Measurements from ENCODE around the gene TDRD10.

TDRD10 gene

DNA sequence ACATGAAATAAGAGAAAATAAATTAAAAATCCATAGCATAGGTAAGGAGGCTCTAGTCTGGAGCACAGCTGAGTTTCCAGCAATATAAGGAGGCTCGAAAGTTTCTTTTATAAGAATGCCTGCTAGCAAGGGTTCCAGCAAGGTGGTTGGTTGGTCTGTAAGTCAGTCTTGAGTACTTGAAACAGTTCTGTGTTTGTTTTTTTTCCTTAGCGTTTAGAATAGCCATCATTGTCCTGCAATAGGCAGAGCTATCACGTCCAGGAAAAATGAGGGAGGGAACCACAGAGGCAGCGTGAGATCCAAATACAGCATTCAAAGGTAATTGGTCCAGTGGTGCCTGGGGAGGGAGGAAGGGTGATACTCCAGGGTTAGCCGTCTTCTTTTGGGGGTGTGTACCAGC, 48.1 kb downstream of the TDRD10 start:
- in situ Hi-C loops (cut with MboI; ENCODE audit: low sequenced_read_pairs) = no loop called here

DNA sequence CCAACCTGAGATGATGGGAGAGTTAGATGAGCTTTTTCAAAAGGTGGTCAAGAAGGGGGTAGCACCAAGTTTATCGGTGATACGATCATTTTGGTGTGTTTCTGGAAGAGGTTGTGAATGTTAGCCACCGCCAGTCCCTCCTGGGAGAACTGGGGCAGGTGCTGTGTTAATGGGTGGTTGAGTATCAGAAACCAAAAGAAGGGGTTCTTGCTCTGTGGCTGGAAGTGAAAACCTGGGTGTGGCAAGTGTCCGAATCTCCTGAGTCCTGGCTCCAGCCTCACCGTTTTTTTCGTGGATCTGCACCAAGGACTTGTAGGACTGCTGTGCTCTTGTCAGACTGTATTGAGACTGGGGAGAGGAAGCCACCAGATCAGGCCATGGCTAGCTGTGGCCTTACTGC, 48.6 kb downstream of the TDRD10 start:
- in situ Hi-C loops (cut with MboI; ENCODE audit: low sequenced_read_pairs) = no loop called here

DNA sequence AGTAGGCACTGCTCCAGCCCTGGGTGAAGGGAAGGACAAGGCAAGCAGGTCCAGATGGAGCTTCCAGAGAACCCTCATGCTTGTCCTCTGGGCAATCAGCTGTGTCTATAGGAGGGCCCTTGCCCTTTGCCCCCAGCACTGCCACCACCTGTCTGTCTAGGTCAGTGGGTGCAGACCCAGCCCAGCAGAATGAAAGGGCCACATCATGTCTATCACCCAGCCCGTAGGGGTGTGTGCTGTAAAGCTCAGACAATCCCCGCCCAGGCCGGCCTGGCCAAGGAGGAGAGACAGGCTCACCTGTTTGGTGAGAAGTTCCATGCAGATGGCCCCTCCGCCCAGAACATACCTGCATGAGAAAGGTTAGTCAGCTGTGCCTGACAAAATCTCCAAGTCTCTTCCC, 49.5 kb downstream of the TDRD10 start:
- in situ Hi-C loops (cut with MboI; ENCODE audit: low sequenced_read_pairs) = no loop called here

DNA sequence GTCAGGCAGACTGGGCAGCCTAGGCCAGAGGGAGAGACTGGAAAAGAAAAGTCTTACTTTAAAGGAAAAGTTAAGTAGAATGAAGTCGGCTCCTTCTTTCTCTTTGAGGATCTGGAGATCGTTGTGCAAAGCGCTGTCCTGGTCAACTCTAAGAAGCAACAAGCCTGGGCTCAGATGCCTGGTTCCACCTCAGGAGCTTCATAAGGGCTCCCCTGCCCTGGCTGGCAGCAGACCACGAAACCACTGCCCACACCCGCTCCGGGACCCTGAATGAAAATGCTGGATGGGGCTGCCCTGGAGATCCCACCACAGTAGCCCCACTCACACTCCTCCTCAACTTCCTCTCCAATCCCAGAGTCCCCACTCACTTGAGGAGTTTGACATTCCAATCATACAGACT, 50.0 kb downstream of the TDRD10 start:
- in situ Hi-C loops (cut with MboI; ENCODE audit: low sequenced_read_pairs) = no loop called here

DNA sequence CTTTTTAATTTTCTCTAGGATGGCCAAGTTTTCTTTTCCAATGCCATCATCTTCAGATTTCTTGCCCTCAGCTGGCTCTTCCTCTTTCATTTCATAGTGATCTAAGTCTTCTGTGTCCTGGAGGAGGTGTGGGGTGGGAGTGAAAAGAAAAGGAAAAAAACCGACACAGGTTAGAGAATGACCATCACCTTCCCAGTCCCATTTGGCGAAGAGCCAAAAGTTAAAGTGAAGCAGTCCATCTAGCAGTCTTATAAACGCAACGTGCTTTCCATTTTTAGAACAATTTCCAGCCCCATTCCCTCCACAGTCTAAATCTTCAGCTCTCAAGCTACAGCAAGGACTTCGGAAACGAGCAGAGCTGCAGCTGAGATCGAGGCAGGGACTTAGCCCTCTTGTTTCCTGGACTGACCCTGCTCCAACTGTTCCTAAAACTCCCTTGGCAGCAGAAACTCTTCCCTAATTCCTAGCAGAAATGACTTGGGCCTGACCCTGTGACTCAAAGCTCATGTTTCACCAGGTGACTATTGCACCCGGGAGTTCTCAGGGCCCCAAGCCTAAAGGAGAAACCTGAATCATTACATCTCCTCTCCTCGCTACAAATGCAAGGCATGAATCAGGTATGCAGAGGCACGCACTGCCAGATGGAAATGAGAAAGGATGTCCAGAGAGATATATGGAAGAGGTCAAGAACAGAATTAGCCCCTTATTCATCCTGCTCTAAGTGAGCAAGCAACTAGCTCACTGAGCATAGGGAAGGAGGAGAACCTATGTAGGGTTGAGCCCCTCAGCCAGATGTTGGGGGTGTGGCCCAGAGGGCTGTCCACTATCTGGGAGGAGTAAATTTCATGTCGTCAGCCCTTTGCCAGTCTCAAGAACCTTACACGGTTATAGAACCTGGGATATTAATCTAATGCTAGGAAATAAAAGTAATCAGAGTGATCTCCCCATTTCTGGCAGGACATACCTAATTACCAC, 51.3 kb downstream of the TDRD10 start:
- in situ Hi-C loops (cut with MboI; ENCODE audit: low sequenced_read_pairs) = no loop called here

DNA sequence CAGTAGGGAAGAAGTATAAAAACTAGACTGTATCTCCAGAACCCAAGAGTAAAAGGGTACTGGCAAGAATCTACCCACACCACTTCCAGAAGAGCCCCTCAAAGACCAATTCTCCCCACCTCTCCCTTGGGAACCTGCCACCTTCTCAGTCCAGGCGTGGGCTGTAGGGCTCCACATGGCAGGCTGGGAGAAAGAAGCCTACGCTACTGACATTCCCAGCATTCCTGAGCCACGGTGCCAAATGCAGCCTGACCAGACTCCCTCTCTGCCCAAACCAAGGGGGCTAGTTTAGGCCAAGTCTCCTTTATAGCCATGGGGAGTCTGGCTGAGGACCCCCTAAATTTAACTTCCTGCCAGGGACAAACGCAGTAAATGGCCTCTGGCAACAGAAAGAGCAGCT, 54.4 kb downstream of the TDRD10 start:
- in situ Hi-C loops (cut with MboI; ENCODE audit: low sequenced_read_pairs) = no loop called here

DNA sequence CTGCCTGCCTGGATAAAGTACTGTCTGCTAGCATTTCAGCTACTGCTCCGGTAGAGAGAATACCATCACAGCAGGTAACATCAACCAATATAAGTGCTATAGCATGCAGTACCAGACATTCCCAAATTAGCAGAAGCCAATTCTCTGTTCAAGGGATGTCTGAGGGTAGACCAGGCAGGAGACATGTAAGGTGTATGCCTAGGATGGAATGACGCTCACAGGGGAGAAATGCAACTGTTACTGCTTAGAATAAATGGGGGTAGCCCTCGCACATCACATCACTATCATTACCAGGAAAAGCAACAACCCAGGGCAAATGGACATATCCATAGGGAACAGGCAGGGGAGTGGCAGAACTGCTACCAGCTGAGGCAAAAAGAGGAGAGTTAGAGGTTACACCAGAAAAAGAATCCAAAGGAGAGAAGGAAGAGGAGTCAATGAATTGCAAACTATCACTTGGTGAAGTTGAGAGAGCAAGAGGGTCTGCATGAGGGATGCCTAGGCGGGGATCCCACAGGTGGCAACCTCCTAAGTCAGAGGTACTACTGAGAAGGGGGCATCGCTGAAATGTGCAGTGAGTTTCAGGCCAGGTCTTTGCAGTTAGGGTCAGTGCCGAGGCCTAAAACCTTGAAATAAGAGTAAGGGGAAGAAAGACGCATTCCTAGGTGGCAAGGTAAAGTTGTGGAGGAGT, 55.4 kb downstream of the TDRD10 start:
- in situ Hi-C loops (cut with MboI; ENCODE audit: low sequenced_read_pairs) = no loop called here

DNA sequence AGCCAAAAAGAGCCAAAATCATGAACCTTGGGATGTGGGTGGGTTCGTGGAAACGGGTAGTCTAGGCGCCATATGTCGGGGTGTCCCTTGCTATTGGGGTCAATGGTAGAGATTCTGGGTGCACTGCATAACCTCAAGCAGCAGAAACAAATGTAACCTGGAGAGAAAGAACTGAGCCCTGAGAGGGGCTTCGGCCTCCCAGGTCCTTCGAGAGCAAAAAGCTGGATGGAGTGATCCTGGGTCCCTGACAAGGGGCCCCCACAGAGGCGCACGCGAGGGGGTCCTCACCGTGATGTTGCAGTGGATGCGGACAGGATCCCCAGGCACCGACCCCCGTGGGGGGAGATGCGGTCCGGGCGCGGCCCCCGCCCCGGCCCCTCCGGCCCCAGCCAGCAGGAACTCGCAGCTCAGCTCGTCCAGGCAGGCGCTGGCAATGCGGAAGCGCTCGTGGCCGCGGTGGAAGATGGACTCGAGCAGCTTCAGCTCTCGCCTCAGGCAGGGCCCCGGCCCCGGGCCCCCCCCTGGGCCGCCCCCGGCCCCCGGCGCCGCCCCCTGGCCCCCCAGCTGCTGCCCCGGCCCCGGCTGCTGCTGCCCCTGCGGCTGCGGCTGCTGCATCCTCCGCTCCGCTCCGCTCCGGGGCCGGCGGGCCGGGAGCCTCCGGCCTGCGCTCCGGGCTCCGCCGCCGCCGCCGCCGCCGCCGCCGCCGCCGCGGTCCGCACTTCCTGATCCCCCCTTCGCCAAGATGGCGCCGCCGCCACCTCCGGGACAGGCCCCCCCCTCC, 56.1 kb downstream of the TDRD10 start, which contains the start of gene UBE2Q1:
TSS of gene UBE2Q1 (minus strand) at position 724 of the 781 bp plus-strand sequence. CDS start at position 615, 109 bp downstream.
- in situ Hi-C loops (cut with MboI; ENCODE audit: low sequenced_read_pairs) = no loop called here

DNA sequence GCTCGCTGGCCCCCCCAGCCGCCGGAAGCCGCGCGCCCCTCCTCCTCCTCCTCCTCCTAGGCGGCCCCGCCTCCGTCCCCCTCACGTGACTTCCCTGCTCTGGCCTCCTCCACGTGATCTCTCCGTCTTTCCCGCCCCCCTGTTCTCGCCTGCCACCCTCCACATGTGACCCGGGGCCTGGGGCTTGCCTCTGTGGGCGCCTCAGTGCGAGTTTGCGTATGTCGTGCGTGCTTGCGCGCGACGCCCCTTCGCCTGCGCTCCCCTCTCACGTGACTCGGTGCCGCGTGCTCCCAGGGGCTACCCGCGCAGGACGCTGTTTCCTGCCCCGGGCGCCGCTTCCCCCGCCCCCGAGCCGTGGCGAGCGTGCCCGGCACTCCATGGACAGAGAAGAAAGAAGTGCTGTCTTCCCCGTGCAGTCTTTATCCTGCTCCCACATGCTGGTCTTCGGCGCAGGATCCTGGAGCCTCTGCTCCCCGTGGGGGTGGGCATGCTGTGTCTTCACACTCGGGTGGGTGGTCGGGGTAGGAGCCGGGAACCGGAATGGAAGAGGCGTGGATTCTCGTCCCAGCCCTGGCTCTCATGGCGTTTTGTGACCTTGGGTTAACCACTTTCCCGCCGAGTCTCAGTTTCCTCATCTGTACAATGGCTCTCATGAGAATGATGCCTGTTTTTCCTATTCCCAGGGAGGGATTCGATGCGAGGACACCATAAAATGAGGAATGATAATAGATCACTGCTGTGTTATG, 56.9 kb downstream of the TDRD10 start:
- in situ Hi-C loops (cut with MboI; ENCODE audit: low sequenced_read_pairs) = no loop called here

DNA sequence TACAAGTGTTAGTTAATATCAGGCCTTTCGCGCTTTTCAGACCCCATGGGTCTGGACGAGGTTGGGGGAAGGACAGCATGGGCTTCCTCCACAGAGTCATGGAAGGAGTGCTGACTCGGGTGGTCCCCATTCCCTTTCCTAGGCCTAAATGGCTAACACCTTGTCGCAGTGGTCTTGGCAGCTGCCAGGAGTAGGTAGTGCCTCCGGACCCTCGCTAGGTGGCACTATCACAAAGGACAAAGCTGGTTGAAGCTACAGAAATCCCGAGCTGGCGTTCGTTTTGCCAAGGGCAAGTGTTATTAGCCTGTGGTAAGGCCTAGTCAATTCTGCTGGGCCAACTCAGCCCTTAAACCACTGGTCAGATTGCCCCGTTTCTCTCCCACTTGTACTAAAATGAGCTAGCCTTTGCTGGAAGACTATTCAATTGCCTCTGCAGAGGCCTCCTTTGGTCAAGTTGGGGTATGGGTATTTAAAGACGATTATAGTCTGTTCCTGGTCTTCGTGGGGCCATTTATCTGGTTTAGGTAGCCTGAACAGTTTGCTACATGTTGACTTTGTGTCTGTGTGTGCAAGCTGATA, 57.5 kb downstream of the TDRD10 start:
- in situ Hi-C loops (cut with MboI; ENCODE audit: low sequenced_read_pairs) = no loop called here

DNA sequence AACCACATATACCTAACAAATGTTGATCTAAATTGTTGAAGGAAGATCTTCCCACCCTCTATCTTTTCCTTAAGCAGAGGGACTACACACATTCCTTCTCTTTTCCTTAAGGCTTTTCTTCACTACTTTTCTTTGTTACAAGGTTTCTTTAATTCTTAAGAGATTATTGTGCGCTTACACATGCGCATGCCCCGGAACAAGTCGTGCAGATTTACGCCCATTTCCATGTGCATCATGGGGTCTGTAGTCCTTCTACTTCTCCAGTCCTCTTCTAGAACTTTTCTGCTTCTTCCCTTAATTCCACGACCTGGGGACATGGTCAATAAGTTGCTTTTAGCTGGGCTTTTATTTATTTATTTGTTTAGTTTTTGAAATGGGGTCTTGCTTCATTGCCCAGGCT, 63.9 kb downstream of the TDRD10 start:
- in situ Hi-C loops (cut with MboI; ENCODE audit: low sequenced_read_pairs) = no loop called here

DNA sequence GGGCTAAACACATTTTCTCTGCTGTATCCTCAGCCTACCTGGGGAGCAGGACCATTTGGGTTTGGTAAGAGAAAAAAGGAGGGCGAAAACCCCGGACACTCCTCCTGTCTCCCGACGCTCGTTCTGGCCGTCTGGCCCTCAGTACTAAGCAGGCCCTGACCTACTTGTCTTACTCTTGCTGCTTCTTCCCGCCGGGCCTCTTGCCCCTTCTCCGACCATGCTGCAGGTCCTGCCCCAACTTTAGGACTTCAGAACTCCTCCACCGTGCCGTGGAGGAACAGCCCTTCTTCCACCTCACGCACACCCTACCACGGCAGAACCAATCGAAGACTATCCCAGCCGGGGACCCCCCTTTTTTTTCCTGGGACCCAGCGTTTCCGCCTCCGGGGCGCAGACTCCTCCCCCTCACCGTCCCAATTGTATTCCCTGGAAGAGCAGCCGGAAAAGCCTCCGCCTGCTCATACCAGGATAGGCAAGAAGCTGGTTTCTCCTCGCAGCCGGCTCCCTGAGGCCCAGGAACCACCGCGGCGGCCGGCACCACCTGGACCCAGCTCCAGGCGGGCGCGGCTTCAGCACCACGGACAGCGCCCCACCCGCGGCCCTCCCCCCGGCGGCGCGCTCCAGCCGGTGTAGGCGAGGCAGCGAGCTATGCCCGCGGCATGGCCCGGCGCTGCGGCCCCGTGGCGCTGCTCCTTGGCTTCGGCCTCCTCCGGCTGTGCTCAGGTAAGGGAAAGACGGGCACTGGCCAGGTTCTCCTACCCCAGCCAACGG, 65.6 kb downstream of the TDRD10 start, which contains the start of gene CHRNB2:
TSS of gene CHRNB2 (plus strand) at position 393 of the 771 bp plus-strand sequence. CDS start at position 660, 267 bp downstream.
- in situ Hi-C loops (cut with MboI; ENCODE audit: low sequenced_read_pairs) = no loop called here

DNA sequence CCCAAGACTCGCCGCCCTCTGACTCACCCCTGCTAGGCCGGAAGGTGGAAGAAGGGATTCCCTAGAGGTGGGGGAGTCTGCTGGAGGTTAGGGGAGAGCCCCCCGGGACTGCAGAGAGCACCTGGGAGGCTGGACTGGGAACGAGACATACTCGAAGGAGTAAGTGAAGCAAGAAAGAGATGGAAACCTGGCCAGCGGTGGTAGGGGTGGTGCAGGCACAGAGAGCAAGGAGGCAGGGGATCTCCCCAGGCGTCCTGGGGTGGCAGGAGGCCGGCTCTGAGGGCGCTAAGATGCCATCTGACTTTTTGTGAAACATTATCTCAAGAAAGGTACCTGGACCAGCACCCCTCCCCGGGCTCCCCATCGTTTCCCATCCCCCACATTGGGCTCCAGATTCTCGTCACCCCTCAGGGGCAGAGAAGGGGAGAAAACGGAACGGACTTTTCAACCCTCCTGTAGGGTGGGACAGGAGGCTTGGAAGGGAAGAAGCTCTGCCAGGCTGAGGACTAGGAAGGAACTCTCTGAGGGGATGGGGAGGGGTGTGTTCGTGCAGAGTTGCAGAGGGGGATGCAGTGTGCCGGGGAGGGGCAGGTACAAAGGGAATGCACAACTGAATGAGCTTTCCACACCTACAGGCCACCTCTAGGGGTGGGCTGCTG, 66.3 kb downstream of the TDRD10 start:
- in situ Hi-C loops (cut with MboI; ENCODE audit: low sequenced_read_pairs) = no loop called here

DNA sequence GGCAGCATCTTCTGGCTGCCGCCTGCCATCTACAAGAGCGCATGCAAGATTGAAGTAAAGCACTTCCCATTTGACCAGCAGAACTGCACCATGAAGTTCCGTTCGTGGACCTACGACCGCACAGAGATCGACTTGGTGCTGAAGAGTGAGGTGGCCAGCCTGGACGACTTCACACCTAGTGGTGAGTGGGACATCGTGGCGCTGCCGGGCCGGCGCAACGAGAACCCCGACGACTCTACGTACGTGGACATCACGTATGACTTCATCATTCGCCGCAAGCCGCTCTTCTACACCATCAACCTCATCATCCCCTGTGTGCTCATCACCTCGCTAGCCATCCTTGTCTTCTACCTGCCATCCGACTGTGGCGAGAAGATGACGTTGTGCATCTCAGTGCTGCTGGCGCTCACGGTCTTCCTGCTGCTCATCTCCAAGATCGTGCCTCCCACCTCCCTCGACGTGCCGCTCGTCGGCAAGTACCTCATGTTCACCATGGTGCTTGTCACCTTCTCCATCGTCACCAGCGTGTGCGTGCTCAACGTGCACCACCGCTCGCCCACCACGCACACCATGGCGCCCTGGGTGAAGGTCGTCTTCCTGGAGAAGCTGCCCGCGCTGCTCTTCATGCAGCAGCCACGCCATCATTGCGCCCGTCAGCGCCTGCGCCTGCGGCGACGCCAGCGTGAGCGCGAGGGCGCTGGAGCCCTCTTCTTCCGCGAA, 69.4 kb downstream of the TDRD10 start:
- in situ Hi-C loops (cut with MboI; ENCODE audit: low sequenced_read_pairs) = no loop called here

DNA sequence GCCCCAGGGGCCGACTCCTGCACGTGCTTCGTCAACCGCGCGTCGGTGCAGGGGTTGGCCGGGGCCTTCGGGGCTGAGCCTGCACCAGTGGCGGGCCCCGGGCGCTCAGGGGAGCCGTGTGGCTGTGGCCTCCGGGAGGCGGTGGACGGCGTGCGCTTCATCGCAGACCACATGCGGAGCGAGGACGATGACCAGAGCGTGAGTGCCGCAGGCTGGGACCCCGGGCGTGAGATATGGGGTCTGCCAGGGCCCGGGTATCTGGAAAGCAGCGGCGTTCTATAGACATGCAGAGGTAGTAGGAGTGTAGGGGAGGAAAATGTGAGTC, 69.9 kb downstream of the TDRD10 start:
- in situ Hi-C loops (cut with MboI; ENCODE audit: low sequenced_read_pairs) = no loop called here

DNA sequence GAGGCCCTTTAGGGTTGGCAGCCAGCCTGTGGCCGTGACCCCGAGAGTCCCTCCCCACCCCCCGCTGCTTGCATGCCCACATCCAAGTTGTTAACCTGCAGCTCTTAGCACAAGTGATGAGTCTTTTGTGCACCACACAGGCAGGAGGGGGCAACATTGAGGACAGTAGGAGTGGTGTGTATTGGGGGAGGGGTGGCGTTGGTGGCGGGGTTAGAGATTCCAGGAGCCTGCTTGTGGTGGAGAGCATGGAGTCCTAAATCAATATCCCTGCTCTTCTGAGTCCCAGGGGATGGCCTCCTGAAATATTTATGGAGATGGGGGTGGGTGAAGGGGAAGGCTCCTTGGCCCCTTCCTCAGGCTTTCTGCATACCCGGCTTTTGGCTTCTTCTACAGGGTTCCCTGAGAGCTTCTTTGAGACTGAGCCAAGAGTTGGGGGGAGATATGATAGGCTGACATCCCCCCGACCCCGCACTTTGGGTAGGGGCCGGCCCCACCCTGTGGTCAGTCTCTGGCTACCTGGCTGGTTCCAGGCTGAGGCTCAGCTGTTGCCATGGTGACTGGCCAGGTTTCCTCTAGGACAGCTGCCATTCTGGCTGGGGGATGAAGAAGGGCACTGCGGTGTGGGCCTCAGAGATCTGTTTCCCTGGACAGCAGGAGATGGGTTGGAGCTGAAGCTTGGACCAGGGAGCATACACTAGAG, 70.6 kb downstream of the TDRD10 start:
- in situ Hi-C loops (cut with MboI; ENCODE audit: low sequenced_read_pairs) = no loop called here

DNA sequence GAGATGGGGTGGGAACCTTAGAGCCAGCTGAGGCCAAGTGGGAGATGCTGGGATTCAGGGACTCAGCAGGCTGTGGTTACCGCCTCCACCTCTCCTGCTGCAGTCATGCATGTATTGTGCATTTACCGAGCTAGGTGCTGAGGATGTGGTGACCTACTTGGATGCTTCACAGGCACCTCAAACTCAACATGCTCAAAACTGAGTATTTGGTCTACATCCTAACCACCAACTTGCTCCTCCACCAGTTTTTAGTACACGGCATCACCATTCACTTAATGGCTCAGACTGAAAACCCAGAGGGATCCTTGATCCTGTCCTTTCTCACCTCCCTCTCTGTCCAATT, 71.1 kb downstream of the TDRD10 start:
- in situ Hi-C loops (cut with MboI; ENCODE audit: low sequenced_read_pairs) = no loop called here

DNA sequence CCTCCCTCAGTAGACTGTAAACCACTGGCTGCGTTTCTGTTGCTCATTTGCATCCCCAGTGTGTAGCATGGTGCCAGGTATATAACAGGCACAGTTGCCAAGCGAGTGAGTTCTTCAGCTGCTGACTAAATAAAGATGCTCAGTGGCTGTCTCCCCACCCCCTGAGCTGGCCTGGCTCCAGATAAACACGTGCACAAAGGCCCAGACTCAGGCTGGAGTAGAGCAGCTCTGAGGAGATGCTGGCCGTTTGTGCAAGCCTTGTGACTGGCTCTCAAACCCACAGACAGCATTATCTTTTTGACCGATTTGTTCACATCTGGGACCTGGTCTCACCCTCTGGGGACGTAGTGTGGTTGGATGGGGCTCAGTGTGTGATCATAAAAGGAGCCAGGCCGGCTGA, 72.7 kb downstream of the TDRD10 start:
- in situ Hi-C loops (cut with MboI; ENCODE audit: low sequenced_read_pairs) = no loop called here
